Astrocyte (in vitro differentiated cells and primary cell): ENCODE measurements around the gene TMEM52B. TPM values are rescaled to one million over a fixed set of nuclear protein-coding genes. Genes with fewer than 3 reads are reported as not detected.

Source experiments
- DNase-seq: peaks from one replicate; pipeline ENCODE4 v3.0.0-alpha.2; 2010; ENCODE audit warnings: low read depth
- FAIRE-seq: peaks from 2 replicates; lab custom pipeline; 2011; peaks lifted over from hg19 to GRCh38; lab: Jason Lieb, UNC
- H2AFZ ChIP-seq: 2 replicates; pipeline ENCODE4 v1.6.0; 2012; ENCODE audit warnings: low read depth, low read length, inconsistent platforms
- H3K27ac ChIP-seq: 2 replicates; pipeline ENCODE4 v1.5.1; 2011; ENCODE audit warnings: low read depth, low read length, inconsistent platforms
- H3K27me3 ChIP-seq: 2 replicates; pipeline ENCODE4 v1.6.0; 2011; ENCODE audit warnings: low read length, inconsistent platforms; ENCODE audit not compliant: insufficient read depth
- H3K36me3 ChIP-seq: 2 replicates; pipeline ENCODE4 v1.5.1; 2011; ENCODE audit warnings: low read length, inconsistent platforms; ENCODE audit not compliant: insufficient read depth
- H3K4me1 ChIP-seq: 2 replicates; pipeline ENCODE4 v1.5.1; 2011; ENCODE audit warnings: low read length, inconsistent platforms; ENCODE audit not compliant: insufficient read depth
- H3K4me2 ChIP-seq: 2 replicates; pipeline ENCODE4 v1.6.0; 2012; ENCODE audit warnings: low read length, inconsistent platforms
- H3K4me3 ChIP-seq: 2 replicates; pipeline ENCODE4 v1.5.1; 2011; ENCODE audit warnings: low read depth, mild to moderate bottlenecking, low read length, inconsistent platforms; ENCODE audit not compliant: insufficient read depth
- H3K79me2 ChIP-seq: 2 replicates; pipeline ENCODE4 v1.6.0; 2012; ENCODE audit warnings: mild to moderate bottlenecking, low read length, inconsistent platforms; ENCODE audit not compliant: insufficient read depth
- H3K9ac ChIP-seq: 2 replicates; pipeline ENCODE4 v1.6.0; 2012; ENCODE audit warnings: mild to moderate bottlenecking, low read length, inconsistent platforms
- H3K9me3 ChIP-seq: 2 replicates; pipeline ENCODE4 v1.5.1; 2012; ENCODE audit warnings: low read depth, mild to moderate bottlenecking, low read length, inconsistent platforms; ENCODE audit not compliant: insufficient read depth
- H4K20me1 ChIP-seq: 2 replicates; pipeline ENCODE4 v1.6.0; 2012; ENCODE audit warnings: low read length, inconsistent platforms; ENCODE audit not compliant: insufficient read depth
- H3K27ac Mint-ChIP-seq: one replicate; pipeline ENCODE4 v1.8.0; 2021; ENCODE audit warnings: mild to moderate bottlenecking, mixed read lengths; ENCODE audit not compliant: unreplicated experiment
- H3K27me3 Mint-ChIP-seq: one replicate; pipeline ENCODE4 v1.8.0; 2021; ENCODE audit warnings: low read depth, mixed read lengths; ENCODE audit not compliant: unreplicated experiment
- H3K36me3 Mint-ChIP-seq: one replicate; pipeline ENCODE4 v1.8.0; 2021; ENCODE audit warnings: low read depth, mixed read lengths; ENCODE audit not compliant: unreplicated experiment
- H3K4me1 Mint-ChIP-seq: one replicate; pipeline ENCODE4 v1.8.0; 2021; ENCODE audit warnings: low read depth, mixed read lengths; ENCODE audit not compliant: unreplicated experiment
- H3K4me3 Mint-ChIP-seq: one replicate; pipeline ENCODE4 v1.8.0; 2021; ENCODE audit warnings: mild to moderate bottlenecking, moderate library complexity, mixed read lengths; ENCODE audit not compliant: unreplicated experiment
- H3K9me3 Mint-ChIP-seq: one replicate; pipeline ENCODE4 v1.8.0; 2021; ENCODE audit warnings: mild to moderate bottlenecking, mixed read lengths; ENCODE audit not compliant: unreplicated experiment
- EZH2 ChIP-seq: IDR thresholded peaks from 2 replicates; pipeline ENCODE4 v1.6.1; 2012; ENCODE audit warnings: mild to moderate bottlenecking, low read length, inconsistent platforms; ENCODE audit not compliant: insufficient read depth
- total RNA-seq: library from RNA; stranded (reverse); gene quantifications from 2 replicates; pipeline ENCODE4 v1.2.1, GENCODE V29; 2021
- TF ChIP-seq, protein P1 (sequence below): IDR thresholded peaks from 2 replicates; pipeline ENCODE4 v1.5.1; 2011; ENCODE audit warnings: low read depth, mild to moderate bottlenecking, inconsistent platforms, low read length, moderate library complexity; ENCODE audit not compliant: insufficient read depth

TMEM52B gene
- total RNA-seq, 1 donor from 2014 or later, result 0.45 TPM

DNA sequence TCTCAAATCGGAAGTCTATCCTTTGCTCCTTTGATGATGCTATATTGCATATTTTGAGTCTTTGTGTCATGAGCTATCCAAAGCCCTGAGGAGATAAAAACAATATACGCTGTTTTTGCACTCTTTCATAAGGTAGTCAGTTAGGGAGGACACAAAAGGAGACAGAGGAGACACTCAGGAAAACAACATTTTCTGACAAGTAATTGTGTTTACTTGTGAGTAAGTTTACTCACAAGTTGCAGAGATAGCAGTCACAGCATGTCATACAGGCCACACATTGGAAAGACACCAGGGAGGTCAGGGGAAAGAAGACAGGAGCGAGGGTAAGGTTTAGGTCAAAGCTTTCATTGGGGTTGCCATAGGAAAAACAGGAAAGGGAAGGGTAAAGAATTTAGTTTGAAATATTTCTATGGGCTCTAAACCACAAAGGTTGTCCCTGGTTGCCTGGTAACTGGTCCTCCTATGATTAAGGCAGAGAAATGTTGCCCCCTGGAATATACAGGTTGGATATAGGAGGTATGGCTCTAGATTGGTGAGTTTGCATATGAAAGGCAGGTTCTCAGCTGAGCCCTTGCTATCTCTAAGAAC lies 26.5 kb downstream of the TMEM52B start:
- H3K9me3 ChIP-seq, result no peaks in the 10 kb centered on the region
- no peaks in the 10 kb centered on the region for H4K20me1 ChIP-seq
- peaks cover 4% of the 10 kb centered on the region for H3K4me1 ChIP-seq
- no peaks in the 10 kb centered on the region for H3K27me3 ChIP-seq
- no peak overlapping the region for H3K4me3 ChIP-seq
- no peak overlapping the region for H3K4me3 Mint-ChIP-seq
- H3K27ac Mint-ChIP-seq, result peak overlapping the region; percentile 12
- peak; percentile 30 for DNase-seq
- no peaks in the 10 kb centered on the region for H3K79me2 ChIP-seq
- peak; percentile 88 for FAIRE-seq
- no peaks in the 10 kb centered on the region for H3K36me3 Mint-ChIP-seq
- peak overlapping the region; percentile 1 for H2AFZ ChIP-seq
- H3K4me1 Mint-ChIP-seq, result peaks cover 5% of the 10 kb centered on the region
- H3K9me3 Mint-ChIP-seq, result no peaks in the 10 kb centered on the region
- no peak for TF ChIP-seq EZH2
- H3K4me2 ChIP-seq, result no peak overlapping the region
- H3K27ac ChIP-seq, result peak overlapping the region; percentile 36
- H3K27me3 Mint-ChIP-seq, result no peaks in the 10 kb centered on the region
- no peaks in the 10 kb centered on the region for H3K36me3 ChIP-seq
- H3K9ac ChIP-seq, result no peak overlapping the region

DNA sequence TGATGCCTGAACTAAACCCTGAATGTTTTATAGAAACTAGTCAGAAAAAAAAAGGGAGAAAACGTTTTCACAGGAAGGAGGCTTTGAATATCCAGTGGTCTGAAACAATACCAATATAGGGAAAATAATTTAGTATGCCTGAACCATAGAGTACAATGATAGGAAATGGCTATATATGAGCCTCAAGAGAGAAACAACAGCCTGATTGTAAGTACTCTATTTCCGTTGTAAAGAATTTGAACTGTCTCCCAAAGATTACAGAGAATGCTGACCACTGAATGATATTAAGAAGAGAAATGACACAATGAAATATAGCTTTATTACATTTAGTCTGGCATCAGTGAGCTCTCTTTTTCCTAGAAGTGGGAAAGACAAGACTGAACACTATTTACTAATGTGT lies 28.3 kb downstream of the TMEM52B start:
- no peaks in the 10 kb centered on the region for H3K79me2 ChIP-seq
- Mint-ChIP-seq H3K4me3 (no peak overlapping the region), H3K36me3 (no peaks in the 10 kb centered on the region), H3K27me3 (no peaks in the 10 kb centered on the region), H3K27ac (no peak overlapping the region), H3K4me1 (peaks cover 6% of the 10 kb centered on the region), H3K9me3 (no peaks in the 10 kb centered on the region)
- no peak overlapping the region for H3K9ac ChIP-seq
- no peaks in the 10 kb centered on the region for H3K36me3 ChIP-seq
- H3K4me3 ChIP-seq, result no peak overlapping the region
- no peak overlapping the region for H3K4me2 ChIP-seq
- TF ChIP-seq EZH2, result no peak
- TF ChIP-seq, protein P1, sequence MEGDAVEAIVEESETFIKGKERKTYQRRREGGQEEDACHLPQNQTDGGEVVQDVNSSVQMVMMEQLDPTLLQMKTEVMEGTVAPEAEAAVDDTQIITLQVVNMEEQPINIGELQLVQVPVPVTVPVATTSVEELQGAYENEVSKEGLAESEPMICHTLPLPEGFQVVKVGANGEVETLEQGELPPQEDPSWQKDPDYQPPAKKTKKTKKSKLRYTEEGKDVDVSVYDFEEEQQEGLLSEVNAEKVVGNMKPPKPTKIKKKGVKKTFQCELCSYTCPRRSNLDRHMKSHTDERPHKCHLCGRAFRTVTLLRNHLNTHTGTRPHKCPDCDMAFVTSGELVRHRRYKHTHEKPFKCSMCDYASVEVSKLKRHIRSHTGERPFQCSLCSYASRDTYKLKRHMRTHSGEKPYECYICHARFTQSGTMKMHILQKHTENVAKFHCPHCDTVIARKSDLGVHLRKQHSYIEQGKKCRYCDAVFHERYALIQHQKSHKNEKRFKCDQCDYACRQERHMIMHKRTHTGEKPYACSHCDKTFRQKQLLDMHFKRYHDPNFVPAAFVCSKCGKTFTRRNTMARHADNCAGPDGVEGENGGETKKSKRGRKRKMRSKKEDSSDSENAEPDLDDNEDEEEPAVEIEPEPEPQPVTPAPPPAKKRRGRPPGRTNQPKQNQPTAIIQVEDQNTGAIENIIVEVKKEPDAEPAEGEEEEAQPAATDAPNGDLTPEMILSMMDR, result no peak
- FAIRE-seq, result no peak
- no peak overlapping the region for H2AFZ ChIP-seq
- H3K27me3 ChIP-seq, result no peaks in the 10 kb centered on the region
- no peak for DNase-seq
- no peaks in the 10 kb centered on the region for H3K9me3 ChIP-seq
- H3K27ac ChIP-seq, result no peak overlapping the region
- peaks cover 4% of the 10 kb centered on the region for H3K4me1 ChIP-seq
- no peaks in the 10 kb centered on the region for H4K20me1 ChIP-seq

DNA sequence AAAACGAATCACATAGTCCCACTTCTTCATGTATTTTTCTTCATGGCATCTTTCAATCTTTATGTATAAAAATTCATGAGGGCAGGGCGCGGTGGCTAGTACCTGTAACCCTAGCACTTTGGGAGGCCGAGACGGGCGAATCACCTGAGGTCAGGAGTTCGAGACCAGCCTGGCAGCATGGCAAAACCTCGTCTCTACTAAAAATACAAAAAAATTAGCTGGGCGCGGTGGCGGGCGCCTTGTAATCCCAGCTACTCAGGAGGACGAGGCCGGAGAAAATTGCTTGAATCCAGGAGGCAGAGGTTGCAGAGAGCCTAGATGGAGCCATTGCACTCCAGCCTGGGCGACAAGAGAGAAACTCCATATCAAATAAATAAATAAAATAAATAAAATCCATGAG lies 31.4 kb downstream of the TMEM52B start:
- no peak overlapping the region for H3K27ac Mint-ChIP-seq
- Histone ChIP-seq H3K9ac (no peak overlapping the region), H4K20me1 (peaks cover 5% of the 10 kb centered on the region), H3K4me1 (peaks cover 9% of the 10 kb centered on the region), H3K27me3 (no peaks in the 10 kb centered on the region), H3K9me3 (no peaks in the 10 kb centered on the region), H3K4me3 (no peak overlapping the region), H2AFZ (no peak overlapping the region), H3K36me3 (no peaks in the 10 kb centered on the region), H3K79me2 (peaks cover 13% of the 10 kb centered on the region), H3K27ac (no peak overlapping the region), H3K4me2 (no peak overlapping the region)
- no peak for DNase-seq
- FAIRE-seq, result no peak
- H3K4me3 Mint-ChIP-seq, result no peak overlapping the region
- H3K4me1 Mint-ChIP-seq, result peaks cover 6% of the 10 kb centered on the region
- no peaks in the 10 kb centered on the region for H3K27me3 Mint-ChIP-seq
- no peaks in the 10 kb centered on the region for H3K36me3 Mint-ChIP-seq
- TF ChIP-seq EZH2, result no peak
- TF ChIP-seq, protein P1, result no peak
- H3K9me3 Mint-ChIP-seq, result no peaks in the 10 kb centered on the region
